Measurements from ENCODE around the gene SLC11A1. TPM values are rescaled to one million over a fixed set of nuclear protein-coding genes. Genes with fewer than 3 reads are reported as not detected.

Gene SLC11A1
- polyA plus RNA-seq, 1 donor (not counting 4 experiments of a cell fraction or from before 2014, with no cell fraction given): 0.46 TPM

DNA sequence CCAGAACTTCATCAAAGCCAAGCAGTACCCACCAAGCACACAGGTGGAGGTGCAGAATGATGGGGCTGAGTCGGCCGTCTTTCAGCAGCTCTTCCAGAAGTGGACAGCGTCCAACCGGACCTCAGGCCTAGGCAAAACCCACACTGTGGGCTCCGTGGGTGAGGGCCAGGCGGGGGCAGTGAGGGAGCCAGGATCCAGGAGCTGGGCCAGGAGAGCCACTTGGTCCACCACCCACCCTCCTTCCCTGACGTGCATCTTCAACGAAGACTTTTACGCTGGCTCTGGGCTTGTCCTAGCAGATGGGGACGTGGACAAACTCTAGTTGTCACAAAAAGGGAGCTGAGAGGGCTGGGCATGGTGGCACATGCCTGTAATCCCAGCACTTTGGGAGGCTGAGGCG is 48.6 kb downstream of the SLC11A1 start:
- dilution Hi-C loops (cut with MboI; ENCODE audit: extremely low pct_ligation_motif_present, low sequenced_read_pairs): no loop called here

DNA sequence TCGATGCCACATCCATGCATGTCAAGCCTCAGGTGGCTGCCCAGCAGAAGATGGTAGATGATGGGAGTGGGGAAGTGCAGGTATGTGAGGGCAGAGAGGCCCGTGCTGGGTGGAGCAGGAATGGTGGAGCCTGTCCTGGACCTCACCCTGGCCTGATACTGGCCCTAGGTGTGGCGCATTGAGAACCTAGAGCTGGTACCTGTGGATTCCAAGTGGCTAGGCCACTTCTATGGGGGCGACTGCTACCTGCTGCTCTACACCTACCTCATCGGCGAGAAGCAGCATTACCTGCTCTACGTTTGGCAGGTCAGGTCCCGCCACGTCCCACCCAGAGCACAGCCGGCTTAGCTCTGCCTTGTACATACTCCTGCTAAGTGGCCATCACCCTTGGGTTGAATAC is 49.8 kb downstream of the SLC11A1 start:
- no peaks in the 10 kb centered on the region for H3K9me3 ChIP-seq (ENCODE audit: control insufficient read depth, low read depth, low read length)
- no peaks in the 10 kb centered on the region for H4K20me1 ChIP-seq (ENCODE audit: control insufficient read depth, extremely low read depth, insufficient read depth, low read length)
- H3K9me1 ChIP-seq (ENCODE audit: control insufficient read depth, extremely low read depth, insufficient read depth, low read length): no peaks in the 10 kb centered on the region
- no peak overlapping the region for H3K4me2 ChIP-seq (ENCODE audit: control insufficient read depth, extremely low read depth, insufficient read depth, low read depth, low read length)
- H3K27ac ChIP-seq (ENCODE audit: control insufficient read depth, insufficient read depth, low read length): no peak overlapping the region
- DNase-seq (ENCODE audit: low read depth, low spot score) (no peak), FAIRE-seq (no peak)
- H2AFZ ChIP-seq (ENCODE audit: control insufficient read depth, low read length): no peak overlapping the region
- H3K9ac ChIP-seq (ENCODE audit: control insufficient read depth, extremely low read depth, insufficient read depth, low read length): no peak overlapping the region
- dilution Hi-C loops (cut with MboI; ENCODE audit: extremely low pct_ligation_motif_present, low sequenced_read_pairs): no loop called here
- no peaks in the 10 kb centered on the region for H3K36me3 ChIP-seq (ENCODE audit: control insufficient read depth in 2 of 2, extremely low read depth in 1 of 2, insufficient read depth in 2 of 2, low read length in 2 of 2)
- peaks cover 7% of the 10 kb centered on the region for H3K27me3 ChIP-seq (ENCODE audit: control insufficient read depth, extremely low read depth, insufficient read depth, low read length)
- no peaks in the 10 kb centered on the region for H3K79me2 ChIP-seq (ENCODE audit: control insufficient read depth, insufficient read depth, low read length)
- no peak overlapping the region for H3K4me3 ChIP-seq (ENCODE audit: control insufficient read depth in 2 of 3, extremely low read depth in 1 of 3, insufficient read depth in 2 of 3, low read depth in 1 of 3, low read length in 3 of 3)
- H3K4me1 ChIP-seq (ENCODE audit: control insufficient read depth, extremely low read depth, insufficient read depth, low read length): no peaks in the 10 kb centered on the region
- TF ChIP-seq CTCF (optimal IDR thresholded peaks at IDR 0.05 in 1 of 3, IDR thresholded peaks at IDR 0.05 in 1 of 3, conservative IDR thresholded peaks at IDR 0.05 in 1 of 3; ENCODE audit: extremely low read depth in 1 of 3, insufficient read depth in 2 of 3, low read length in 3 of 3) (no peak), EZH2 (IDR thresholded peaks at IDR 0.05; ENCODE audit: low read length) (no peak)

More for the DNA sequence above, 48.6 kb downstream of the SLC11A1 start:
- Histone ChIP-seq H3K27ac (ENCODE audit: control insufficient read depth, insufficient read depth, low read length) (no peak overlapping the region), H3K4me2 (ENCODE audit: control insufficient read depth, extremely low read depth, insufficient read depth, low read depth, low read length) (no peak overlapping the region), H3K4me1 (ENCODE audit: control insufficient read depth, extremely low read depth, insufficient read depth, low read length) (no peaks in the 10 kb centered on the region), H3K27me3 (ENCODE audit: control insufficient read depth, extremely low read depth, insufficient read depth, low read length) (peaks cover 7% of the 10 kb centered on the region), H3K9me1 (ENCODE audit: control insufficient read depth, extremely low read depth, insufficient read depth, low read length) (no peaks in the 10 kb centered on the region), H2AFZ (ENCODE audit: control insufficient read depth, low read length) (no peak overlapping the region), H3K4me3 (ENCODE audit: control insufficient read depth in 2 of 3, extremely low read depth in 1 of 3, insufficient read depth in 2 of 3, low read depth in 1 of 3, low read length in 3 of 3) (no peak overlapping the region), H4K20me1 (ENCODE audit: control insufficient read depth, extremely low read depth, insufficient read depth, low read length) (no peaks in the 10 kb centered on the region), H3K9ac (ENCODE audit: control insufficient read depth, extremely low read depth, insufficient read depth, low read length) (no peak overlapping the region), H3K9me3 (ENCODE audit: control insufficient read depth, low read depth, low read length) (no peaks in the 10 kb centered on the region), H3K36me3 (ENCODE audit: control insufficient read depth in 2 of 2, extremely low read depth in 1 of 2, insufficient read depth in 2 of 2, low read length in 2 of 2) (no peaks in the 10 kb centered on the region), H3K79me2 (ENCODE audit: control insufficient read depth, insufficient read depth, low read length) (no peaks in the 10 kb centered on the region)
- TF ChIP-seq EZH2 (IDR thresholded peaks at IDR 0.05; ENCODE audit: low read length): no peak
- TF ChIP-seq CTCF (optimal IDR thresholded peaks at IDR 0.05 in 1 of 3, IDR thresholded peaks at IDR 0.05 in 1 of 3, conservative IDR thresholded peaks at IDR 0.05 in 1 of 3; ENCODE audit: extremely low read depth in 1 of 3, insufficient read depth in 2 of 3, low read length in 3 of 3): no peak
- FAIRE-seq (no peak), DNase-seq (ENCODE audit: low read depth, low spot score) (no peak)

Measured in keratinocyte (primary cell).